AG10803 (cell line): ENCODE data around the gene CCL2.
A peak's percentile ranks its signal among the peaks of the same experiment; 100 is the strongest.

Experiments
- DNase-seq: peaks from one replicate; pipeline ENCODE4 v3.0.0; 2010; ENCODE audit warnings: low read depth
- H3K4me3 ChIP-seq: 2 replicates; pipeline ENCODE4 v1.5.1; 2011; ENCODE audit warnings: mild to moderate bottlenecking, low read length, control low read depth
- TF ChIP-seq, protein P1 (sequence below): conservative IDR thresholded peaks from 2 replicates; pipeline ENCODE4 v1.5.1; 2011; ENCODE audit warnings: mild to moderate bottlenecking, low read length, control low read depth, inconsistent platforms

Gene CCL2

DNA sequence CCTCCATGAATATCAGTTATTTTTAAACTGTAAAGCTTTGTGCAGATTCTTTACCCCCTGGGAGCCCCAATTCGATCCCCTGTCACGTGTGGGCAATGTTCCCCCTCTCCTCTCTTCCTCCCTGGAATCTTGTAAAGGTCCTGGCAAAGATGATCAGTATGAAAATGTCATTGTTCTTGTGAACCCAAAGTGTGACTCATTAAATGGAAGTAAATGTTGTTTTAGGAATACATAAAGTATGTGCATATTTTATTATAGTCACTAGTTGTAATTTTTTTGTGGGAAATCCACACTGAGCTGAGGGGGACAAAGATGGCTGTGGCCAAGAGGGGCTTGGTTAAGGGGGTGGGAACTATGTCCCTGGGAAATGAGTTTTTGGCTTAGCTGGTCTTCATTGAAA is 32.8 kb downstream of the CCL2 start:
- no peak overlapping the region for H3K4me3 ChIP-seq
- DNase-seq, result no peak
- TF ChIP-seq, protein P1, sequence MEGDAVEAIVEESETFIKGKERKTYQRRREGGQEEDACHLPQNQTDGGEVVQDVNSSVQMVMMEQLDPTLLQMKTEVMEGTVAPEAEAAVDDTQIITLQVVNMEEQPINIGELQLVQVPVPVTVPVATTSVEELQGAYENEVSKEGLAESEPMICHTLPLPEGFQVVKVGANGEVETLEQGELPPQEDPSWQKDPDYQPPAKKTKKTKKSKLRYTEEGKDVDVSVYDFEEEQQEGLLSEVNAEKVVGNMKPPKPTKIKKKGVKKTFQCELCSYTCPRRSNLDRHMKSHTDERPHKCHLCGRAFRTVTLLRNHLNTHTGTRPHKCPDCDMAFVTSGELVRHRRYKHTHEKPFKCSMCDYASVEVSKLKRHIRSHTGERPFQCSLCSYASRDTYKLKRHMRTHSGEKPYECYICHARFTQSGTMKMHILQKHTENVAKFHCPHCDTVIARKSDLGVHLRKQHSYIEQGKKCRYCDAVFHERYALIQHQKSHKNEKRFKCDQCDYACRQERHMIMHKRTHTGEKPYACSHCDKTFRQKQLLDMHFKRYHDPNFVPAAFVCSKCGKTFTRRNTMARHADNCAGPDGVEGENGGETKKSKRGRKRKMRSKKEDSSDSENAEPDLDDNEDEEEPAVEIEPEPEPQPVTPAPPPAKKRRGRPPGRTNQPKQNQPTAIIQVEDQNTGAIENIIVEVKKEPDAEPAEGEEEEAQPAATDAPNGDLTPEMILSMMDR, result no peak

DNA sequence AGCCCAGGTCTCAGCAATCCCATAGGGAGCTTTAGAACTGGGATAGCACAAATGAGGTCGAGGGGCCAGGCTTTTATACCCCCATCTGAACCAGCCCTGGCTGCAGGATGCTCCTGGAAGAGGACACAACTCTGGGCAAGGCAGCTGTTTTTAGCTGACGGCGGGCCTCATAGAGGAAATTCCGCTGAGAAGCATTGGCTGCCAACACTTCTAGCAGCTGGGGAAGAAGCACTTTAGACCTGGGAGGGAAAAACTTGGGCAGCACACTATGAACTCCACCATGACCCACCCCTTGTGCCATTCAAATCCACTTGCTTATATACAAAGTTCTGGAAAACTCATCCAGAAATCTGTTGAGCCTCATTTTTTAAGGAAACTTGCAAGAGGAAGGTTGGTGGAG is 35.5 kb downstream of the CCL2 start:
- TF ChIP-seq, protein P1, result no peak
- H3K4me3 ChIP-seq, result no peak overlapping the region
- DNase-seq, result no peak

DNA sequence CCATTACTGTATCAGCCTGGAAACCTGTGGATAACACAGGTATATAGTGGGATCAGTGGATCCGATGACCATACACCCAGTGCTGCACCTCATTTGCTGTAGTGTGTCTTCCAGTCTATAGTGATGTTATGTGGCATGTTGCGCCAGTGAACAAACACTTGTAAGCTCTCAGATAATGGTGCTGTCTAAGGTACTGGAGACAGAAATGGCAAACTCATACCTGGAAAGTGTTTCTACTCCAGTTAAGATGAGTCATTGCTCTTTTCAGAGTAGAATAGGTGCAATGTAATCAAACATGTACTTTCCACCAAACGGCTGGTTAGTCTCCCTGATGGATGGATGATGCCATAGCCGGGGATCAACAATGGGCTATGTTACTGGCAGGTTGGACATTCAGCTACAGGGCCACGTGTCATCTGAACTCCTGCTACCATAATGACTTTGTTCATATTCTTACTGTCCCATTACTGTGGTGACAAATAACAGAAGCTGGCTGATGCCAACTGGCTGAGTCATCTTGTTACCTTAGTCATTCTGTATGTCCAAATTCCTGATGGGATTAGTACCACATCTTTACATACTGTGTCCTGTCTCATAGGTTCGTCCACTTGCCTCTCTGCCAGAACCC is 36.8 kb downstream of the CCL2 start:
- DNase-seq, result no peak
- no peak overlapping the region for H3K4me3 ChIP-seq
- TF ChIP-seq, protein P1, result no peak

DNA sequence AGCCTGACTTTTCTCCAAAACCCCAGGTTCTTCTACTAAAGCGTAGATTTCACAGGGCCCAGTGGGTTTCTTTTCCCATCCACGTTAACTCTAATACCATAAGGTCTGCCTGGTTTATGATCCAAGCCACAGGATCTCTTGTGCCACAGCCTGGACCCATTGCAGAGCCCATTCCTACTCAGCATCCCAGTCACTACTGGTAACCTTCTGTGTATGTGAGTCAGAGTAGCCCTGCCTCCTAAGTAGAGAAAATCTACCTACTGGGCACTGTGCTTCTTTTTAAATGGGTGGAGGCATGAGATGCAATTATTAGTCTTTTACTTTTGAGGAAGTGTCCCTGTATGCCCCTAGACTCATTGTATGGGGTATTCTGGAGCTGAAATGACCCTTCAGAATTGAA is 43.9 kb downstream of the CCL2 start:
- TF ChIP-seq, protein P1, result no peak
- H3K4me3 ChIP-seq, result no peak overlapping the region
- peak; percentile 21 for DNase-seq

DNA sequence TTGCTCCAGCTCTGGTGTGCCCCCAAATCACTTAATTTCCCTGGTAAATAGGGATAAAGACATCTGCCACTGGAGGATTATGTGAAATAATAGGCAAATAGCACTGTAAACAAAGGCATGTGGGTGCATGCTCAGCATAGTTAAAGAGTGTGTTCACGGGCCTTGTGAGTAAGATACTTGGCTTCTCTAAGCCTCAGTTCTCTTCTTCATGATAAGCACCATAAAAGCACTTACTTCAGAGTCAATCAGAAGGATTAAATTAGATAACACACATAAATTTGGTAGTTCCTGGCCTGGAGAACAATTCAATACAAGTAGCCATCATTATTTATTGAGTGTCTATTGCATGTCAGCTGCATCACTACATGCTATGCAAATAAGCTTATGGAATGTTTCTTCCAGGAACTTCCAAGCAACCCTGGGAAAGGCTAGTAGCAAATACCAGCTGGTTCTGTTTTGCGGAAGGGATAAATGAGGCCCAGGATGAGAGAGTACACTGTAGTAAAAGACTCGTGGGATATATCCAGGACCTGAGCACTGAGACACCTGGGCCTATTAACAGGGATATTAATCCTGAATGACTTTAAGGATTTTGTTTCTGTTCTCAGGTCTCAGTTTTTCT is 45.0 kb downstream of the CCL2 start:
- TF ChIP-seq, protein P1, result no peak
- no peak overlapping the region for H3K4me3 ChIP-seq
- DNase-seq, result peak; percentile 87

DNA sequence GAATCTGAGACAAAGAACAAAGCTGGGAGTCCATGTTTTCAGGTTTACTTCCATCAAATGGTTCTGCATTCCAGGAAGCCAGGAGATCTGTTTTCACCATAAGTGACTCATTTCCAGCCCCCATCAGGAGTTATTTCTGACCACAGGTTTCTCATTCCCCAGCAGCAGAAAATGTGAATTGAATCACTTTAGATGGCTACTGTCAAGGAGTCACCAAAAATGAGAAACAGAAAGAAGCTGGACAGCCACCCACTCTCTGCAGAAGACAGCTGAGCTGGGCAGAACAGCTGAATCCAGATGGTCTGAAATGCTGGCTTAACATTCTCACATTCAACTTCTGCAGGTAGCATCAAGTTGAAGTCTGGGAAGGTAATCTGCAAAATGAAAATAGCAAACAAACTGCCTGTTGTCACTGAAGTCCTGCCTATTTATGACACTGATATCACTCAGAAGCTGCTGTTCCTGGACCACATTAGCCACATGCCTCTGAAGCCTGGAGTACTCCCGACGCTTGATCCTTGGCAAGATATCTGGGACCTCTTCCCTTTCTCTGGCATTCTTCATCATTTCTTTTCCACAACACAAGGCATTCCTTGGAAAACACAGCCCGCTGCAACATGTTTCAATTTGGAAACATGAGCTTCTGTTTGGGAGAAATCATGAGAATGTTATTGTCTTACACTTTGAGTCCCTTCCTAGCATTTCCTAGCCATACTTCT is 45.7 kb downstream of the CCL2 start:
- no peak overlapping the region for H3K4me3 ChIP-seq
- TF ChIP-seq, protein P1, result no peak
- DNase-seq, result peak; percentile 80

DNA sequence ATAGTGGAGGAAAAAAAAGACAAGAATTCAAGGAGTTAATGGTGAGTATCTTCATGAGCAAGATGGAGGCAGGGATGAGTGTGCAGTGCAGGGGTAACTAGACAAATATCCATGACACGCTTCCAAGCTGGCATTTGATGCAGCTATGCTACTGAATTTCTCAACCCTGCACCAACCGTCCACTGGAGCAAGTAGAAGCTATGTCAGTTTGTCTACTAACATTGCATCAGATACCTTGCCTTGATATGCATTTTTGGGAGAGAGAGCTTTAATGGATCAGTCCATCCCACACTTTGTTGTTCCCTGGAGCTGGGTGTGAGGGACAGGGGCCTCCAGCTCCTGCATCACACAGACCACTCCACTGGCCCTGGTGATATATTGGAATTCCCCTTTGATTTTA is 46.9 kb downstream of the CCL2 start:
- peak; percentile 74 for DNase-seq
- H3K4me3 ChIP-seq, result no peak overlapping the region
- TF ChIP-seq, protein P1, result no peak
